Endothelial cell of umbilical vein (primary cell): Measurements from ENCODE around the gene SFI1. TPM values are rescaled to one million over a fixed set of nuclear protein-coding genes. Genes with fewer than 3 reads are reported as not detected.

Experiments used
- BruUV-seq: library from RNA; stranded (reverse); fragments of 400-500 nt; replicated peaks from 2 replicates; lab custom pipeline; 2021; lab: Mats Ljungman, UMichigan
- CTCF ChIA-PET: fragments of 300-600, 350-600 bp; sonication (Branson Sonifier 250); formaldehyde crosslinking; loops from one replicate; lab custom pipeline; 2021; ENCODE audit warnings: antibody characterized with exemption, inconsistent platforms; lab: Charles Lee
- POLR2A ChIA-PET: fragments of 300-600, 350-600 bp; sonication (Branson Sonifier 250); formaldehyde crosslinking; loops from one replicate; lab custom pipeline; 2021; ENCODE audit warnings: antibody characterized with exemption, inconsistent platforms; lab: Charles Lee
- DNase-seq: peaks from one replicate; pipeline ENCODE4 v3.0.0-alpha.2; 2011; ENCODE audit warnings: low read depth, low spot score
- FAIRE-seq: peaks from 2 replicates; lab custom pipeline; 2011; peaks lifted over from hg19 to GRCh38; lab: Jason Lieb, UNC
- H2AFZ ChIP-seq: 2 replicates; pipeline ENCODE4 v1.6.0; 2012; ENCODE audit warnings: low read depth, low read length, control low read depth, inconsistent platforms
- H3K27ac ChIP-seq: 2 replicates; pipeline ENCODE4 v1.5.1; 2011; ENCODE audit warnings: low read depth, mild to moderate bottlenecking, control low read depth, low read length, moderate library complexity; ENCODE audit not compliant: insufficient read depth
- H3K27me3 ChIP-seq, 2 experiments: 2 replicates each; pipeline versions ENCODE4 v1.6.0 to v1.6.1; 2011; ENCODE audit warnings: low read length in 2 of 2, mixed read lengths in 1 of 2; ENCODE audit not compliant: control insufficient read depth in 2 of 2, insufficient read depth in 2 of 2
- H3K36me3 ChIP-seq, 2 experiments: 2 replicates in 1 of 2; 3 replicates in 1 of 2; pipeline ENCODE4 v1.5.1; 2011; ENCODE audit warnings: low read length in 2 of 2, mild to moderate bottlenecking in 1 of 2, moderate library complexity in 1 of 2; ENCODE audit not compliant: control insufficient read depth in 2 of 2, insufficient read depth in 2 of 2; ENCODE audit errors: extremely low read depth in 1 of 2
- H3K4me1 ChIP-seq: 3 replicates; pipeline ENCODE4 v1.5.1; 2011; ENCODE audit warnings: mild to moderate bottlenecking, low read length; ENCODE audit not compliant: control insufficient read depth, insufficient read depth; ENCODE audit errors: extremely low read depth
- H3K4me2 ChIP-seq: 2 replicates; pipeline ENCODE4 v1.6.1; 2011; ENCODE audit warnings: low read length, control low read depth, mixed read lengths; ENCODE audit not compliant: insufficient read depth
- H3K4me3 ChIP-seq, 3 experiments: fragments of 200-600 bp in 1 of 3; sonication (generic), shearing (Covaris generic) in 1 of 3; replicated peaks in 1 of 3; 2 replicates each; pipeline ENCODE4 v1.5.1; 2011 to 2016; ENCODE audit warnings: control low read depth in 3 of 3, low read length in 3 of 3, mild to moderate bottlenecking in 2 of 3, inconsistent platforms in 1 of 3, low read depth in 1 of 3, moderate library complexity in 1 of 3; ENCODE audit not compliant: insufficient read depth in 1 of 3
- H3K79me2 ChIP-seq: 2 replicates; pipeline ENCODE4 v1.6.0; 2012; ENCODE audit warnings: low read length, inconsistent platforms; ENCODE audit not compliant: control insufficient read depth, insufficient read depth
- H3K9ac ChIP-seq: replicated peaks from 2 replicates; pipeline ENCODE3; 2011; ENCODE audit warnings: low read length, control low read depth; ENCODE audit not compliant: insufficient read depth; ENCODE audit errors: extremely low read depth
- H3K9me1 ChIP-seq: replicated peaks from 3 replicates; pipeline ENCODE4 v1.6.0; 2011; ENCODE audit warnings: mild to moderate bottlenecking, low read length; ENCODE audit not compliant: control insufficient read depth, insufficient read depth; ENCODE audit errors: extremely low read depth
- H3K9me3 ChIP-seq: replicated peaks from 2 replicates; pipeline ENCODE4 v1.5.1; 2012; ENCODE audit warnings: low read length, inconsistent platforms; ENCODE audit not compliant: control insufficient read depth, insufficient read depth
- H4K20me1 ChIP-seq: replicated peaks from 2 replicates; pipeline ENCODE3; 2011; ENCODE audit warnings: mild to moderate bottlenecking, low read length; ENCODE audit not compliant: control insufficient read depth, insufficient read depth; ENCODE audit errors: extremely low read depth
- EZH2 ChIP-seq: IDR thresholded peaks from 2 replicates; pipeline ENCODE4 v1.6.1; 2012; ENCODE audit warnings: borderline replicate concordance, low read depth, mild to moderate bottlenecking, moderate library complexity, low read length, inconsistent platforms; ENCODE audit not compliant: severe bottlenecking
- FOS ChIP-seq: IDR thresholded peaks from 2 replicates; pipeline ENCODE4 v1.6.1; 2011; ENCODE audit warnings: mild to moderate bottlenecking, low read length, moderate library complexity, borderline replicate concordance; ENCODE audit not compliant: insufficient read depth
- GATA2 ChIP-seq: IDR thresholded peaks from 2 replicates; pipeline ENCODE4 v1.7.0; 2011; ENCODE audit warnings: low read depth, mild to moderate bottlenecking, moderate library complexity, mixed read lengths, low read length; ENCODE audit not compliant: insufficient read length, insufficient read depth
- JUN ChIP-seq: IDR thresholded peaks from 2 replicates; pipeline ENCODE4 v1.6.1; 2011; ENCODE audit warnings: borderline replicate concordance, low read depth; ENCODE audit not compliant: insufficient read length, insufficient read depth
- MYC ChIP-seq: IDR thresholded peaks from one replicate; pipeline ENCODE4 v1.6.1; 2011; ENCODE audit warnings: mild to moderate bottlenecking, low read depth, low read length
- POLR2A ChIP-seq: IDR thresholded peaks from 2 replicates; pipeline ENCODE4 v1.6.1; 2012; ENCODE audit warnings: low read depth, mild to moderate bottlenecking, control low read depth, low read length
- POLR2AphosphoS5 ChIP-seq: IDR thresholded peaks from 2 replicates; pipeline ENCODE4 v1.6.1; 2012; ENCODE audit warnings: low read depth, mild to moderate bottlenecking, control low read depth, low read length, moderate library complexity; ENCODE audit not compliant: insufficient read depth
- dilution Hi-C: fragments of 300-500 bp; cut with MboI; formaldehyde crosslinking; loops from one replicate; pipeline ENCODE4 v1.15.0; 2019; ENCODE audit warnings: low sequenced_read_pairs; ENCODE audit not compliant: extremely low pct_ligation_motif_present
- intact Hi-C: fragments of 100-400 bp; cut with micrococcal nuclease; formaldehyde crosslinking; loops from one replicate; pipeline ENCODE4 v1.10.0; 2022
- polyA plus RNA-seq, 4 experiments: library from polyadenylated mRNA; depleted of rRNA in 3 of 4; stranded (reverse) in 3 of 4; unstranded in 1 of 4; fragments of >200 nt; gene quantifications; 2 replicates each; pipeline versions ENCODE4 v1.2.1 to v1.2.3, GENCODE V29; 2011 to 2012; ENCODE audit warnings: missing spikeins in 1 of 4
- total RNA-seq: library from RNA; stranded (reverse); gene quantifications from 2 replicates; pipeline ENCODE4 v1.2.3, GENCODE V29; 2021
- TF ChIP-seq, protein P1 (sequence below), 2 donors: IDR thresholded peaks; 1 replicate in 1 of 2; 2 replicates in 1 of 2; pipeline ENCODE4 v1.5.1; 2011; ENCODE audit warnings: low read length in 2 of 2, mild to moderate bottlenecking in 2 of 2, moderate library complexity in 2 of 2, control low read depth in 1 of 2, inconsistent platforms in 1 of 2, low read depth in 1 of 2; ENCODE audit not compliant: insufficient read depth in 1 of 2; ENCODE audit errors: extremely low read depth in 1 of 2
- TF ChIP-seq, protein P2 (sequence below): IDR thresholded peaks from 2 replicates; pipeline ENCODE4 v1.6.1; 2011; ENCODE audit not compliant: insufficient read depth, insufficient read length

The SFI1 gene
- total and polyA plus RNA-seq, 2 donors (not counting 3 experiments of a cell fraction or from before 2014, with no cell fraction given): 12.5 to 46.4 TPM

DNA sequence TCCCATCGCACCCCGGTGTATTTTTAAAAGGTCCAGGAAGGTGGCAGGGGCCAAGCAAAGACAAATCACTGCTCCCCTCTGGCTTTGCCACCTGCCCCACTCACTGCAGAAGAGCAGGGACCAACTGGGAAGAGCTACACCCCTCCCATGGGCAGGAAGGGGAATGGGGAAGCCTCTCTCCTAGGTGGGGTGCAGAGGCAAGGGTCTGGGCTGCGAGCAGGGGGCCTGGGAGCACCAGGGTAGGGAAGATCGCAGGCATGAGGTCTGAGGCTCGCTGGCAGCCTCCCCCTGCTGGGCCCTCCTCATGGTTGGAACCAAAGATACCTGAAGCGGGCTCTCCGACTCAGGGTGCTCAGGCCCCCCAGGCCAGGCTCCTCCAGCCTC lies 128.9 kb downstream of the SFI1 start:
- Histone ChIP-seq H3K9ac (no peak overlapping the region), H4K20me1 (no peaks in the 10 kb centered on the region)
- intact Hi-C loops: no loop called here

More for the DNA sequence above, 128.9 kb downstream of the SFI1 start:
- Histone ChIP-seq H3K4me2 (no peak overlapping the region), H3K27ac (peak overlapping the region; percentile 26), H3K4me3 (no peak overlapping the region), H2AFZ (no peak overlapping the region), H3K9me1 (no peaks in the 10 kb centered on the region), H3K27me3 (no peaks in the 10 kb centered on the region), H3K9me3 (no peaks in the 10 kb centered on the region), H3K36me3 (peaks cover 0 to 16% of the 10 kb centered on the region in 2 experiments), H3K4me1 (peaks cover 36% of the 10 kb centered on the region), H3K79me2 (peaks cover 86% of the 10 kb centered on the region)
- dilution Hi-C loops: no loop called here
- TF ChIP-seq JUN (no peak), POLR2AphosphoS5 (no peak), FOS (no peak), GATA2 (no peak), MYC (no peak), EZH2 (no peak), POLR2A (no peak)
- TF ChIP-seq, protein P1, sequence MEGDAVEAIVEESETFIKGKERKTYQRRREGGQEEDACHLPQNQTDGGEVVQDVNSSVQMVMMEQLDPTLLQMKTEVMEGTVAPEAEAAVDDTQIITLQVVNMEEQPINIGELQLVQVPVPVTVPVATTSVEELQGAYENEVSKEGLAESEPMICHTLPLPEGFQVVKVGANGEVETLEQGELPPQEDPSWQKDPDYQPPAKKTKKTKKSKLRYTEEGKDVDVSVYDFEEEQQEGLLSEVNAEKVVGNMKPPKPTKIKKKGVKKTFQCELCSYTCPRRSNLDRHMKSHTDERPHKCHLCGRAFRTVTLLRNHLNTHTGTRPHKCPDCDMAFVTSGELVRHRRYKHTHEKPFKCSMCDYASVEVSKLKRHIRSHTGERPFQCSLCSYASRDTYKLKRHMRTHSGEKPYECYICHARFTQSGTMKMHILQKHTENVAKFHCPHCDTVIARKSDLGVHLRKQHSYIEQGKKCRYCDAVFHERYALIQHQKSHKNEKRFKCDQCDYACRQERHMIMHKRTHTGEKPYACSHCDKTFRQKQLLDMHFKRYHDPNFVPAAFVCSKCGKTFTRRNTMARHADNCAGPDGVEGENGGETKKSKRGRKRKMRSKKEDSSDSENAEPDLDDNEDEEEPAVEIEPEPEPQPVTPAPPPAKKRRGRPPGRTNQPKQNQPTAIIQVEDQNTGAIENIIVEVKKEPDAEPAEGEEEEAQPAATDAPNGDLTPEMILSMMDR (IDR thresholded peaks at IDR 0.05; ENCODE audit: extremely low read depth in 1 of 2, insufficient read depth in 1 of 2, low read depth in 1 of 2, low read length in 2 of 2): no peak
- TF ChIP-seq, protein P2, sequence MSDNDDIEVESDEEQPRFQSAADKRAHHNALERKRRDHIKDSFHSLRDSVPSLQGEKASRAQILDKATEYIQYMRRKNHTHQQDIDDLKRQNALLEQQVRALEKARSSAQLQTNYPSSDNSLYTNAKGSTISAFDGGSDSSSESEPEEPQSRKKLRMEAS: no peak
- ChIA-PET CTCF (interaction anchor here (0.8 to 5.4 kb wide), 7 partner anchors 9 to 174 kb away, joined by 3 to 29 read pairs (median 5); no protein-coding TSS in a partner anchor), POLR2A (interaction anchor here (0.6 kb wide), 1 partner anchor 194 kb away, joined by 3 read pairs; no protein-coding TSS in a partner anchor)
- FAIRE-seq (no peak), DNase-seq (no peak)
- BruUV-seq: no TSS peak
